Astrocyte (in vitro differentiated cells and primary cell): Measurements from ENCODE around the gene LENG1. TPM values are rescaled to one million over a fixed set of nuclear protein-coding genes. Genes with fewer than 3 reads are reported as not detected.
"Not testable (repeated sequence)": the region's sequence is repeated elsewhere in the genome, so short reads cannot be mapped to it uniquely, and the experiment has no call there.

Source experiments
- DNase-seq: peaks from one replicate; pipeline ENCODE4 v3.0.0-alpha.2; 2010; ENCODE audit warnings: low read depth
- FAIRE-seq: peaks from 2 replicates; lab custom pipeline; 2011; peaks lifted over from hg19 to GRCh38; lab: Jason Lieb, UNC
- H2AFZ ChIP-seq: 2 replicates; pipeline ENCODE4 v1.6.0; 2012; ENCODE audit warnings: low read depth, low read length, inconsistent platforms
- H3K27ac ChIP-seq: 2 replicates; pipeline ENCODE4 v1.5.1; 2011; ENCODE audit warnings: low read depth, low read length, inconsistent platforms
- H3K27me3 ChIP-seq: 2 replicates; pipeline ENCODE4 v1.6.0; 2011; ENCODE audit warnings: low read length, inconsistent platforms; ENCODE audit not compliant: insufficient read depth
- H3K36me3 ChIP-seq: 2 replicates; pipeline ENCODE4 v1.5.1; 2011; ENCODE audit warnings: low read length, inconsistent platforms; ENCODE audit not compliant: insufficient read depth
- H3K4me1 ChIP-seq: 2 replicates; pipeline ENCODE4 v1.5.1; 2011; ENCODE audit warnings: low read length, inconsistent platforms; ENCODE audit not compliant: insufficient read depth
- H3K4me2 ChIP-seq: 2 replicates; pipeline ENCODE4 v1.6.0; 2012; ENCODE audit warnings: low read length, inconsistent platforms
- H3K4me3 ChIP-seq: 2 replicates; pipeline ENCODE4 v1.5.1; 2011; ENCODE audit warnings: low read depth, mild to moderate bottlenecking, low read length, inconsistent platforms; ENCODE audit not compliant: insufficient read depth
- H3K79me2 ChIP-seq: 2 replicates; pipeline ENCODE4 v1.6.0; 2012; ENCODE audit warnings: mild to moderate bottlenecking, low read length, inconsistent platforms; ENCODE audit not compliant: insufficient read depth
- H3K9ac ChIP-seq: 2 replicates; pipeline ENCODE4 v1.6.0; 2012; ENCODE audit warnings: mild to moderate bottlenecking, low read length, inconsistent platforms
- H3K9me3 ChIP-seq: 2 replicates; pipeline ENCODE4 v1.5.1; 2012; ENCODE audit warnings: low read depth, mild to moderate bottlenecking, low read length, inconsistent platforms; ENCODE audit not compliant: insufficient read depth
- H4K20me1 ChIP-seq: 2 replicates; pipeline ENCODE4 v1.6.0; 2012; ENCODE audit warnings: low read length, inconsistent platforms; ENCODE audit not compliant: insufficient read depth
- H3K27ac Mint-ChIP-seq: one replicate; pipeline ENCODE4 v1.8.0; 2021; ENCODE audit warnings: mild to moderate bottlenecking, mixed read lengths; ENCODE audit not compliant: unreplicated experiment
- H3K27me3 Mint-ChIP-seq: one replicate; pipeline ENCODE4 v1.8.0; 2021; ENCODE audit warnings: low read depth, mixed read lengths; ENCODE audit not compliant: unreplicated experiment
- H3K36me3 Mint-ChIP-seq: one replicate; pipeline ENCODE4 v1.8.0; 2021; ENCODE audit warnings: low read depth, mixed read lengths; ENCODE audit not compliant: unreplicated experiment
- H3K4me1 Mint-ChIP-seq: one replicate; pipeline ENCODE4 v1.8.0; 2021; ENCODE audit warnings: low read depth, mixed read lengths; ENCODE audit not compliant: unreplicated experiment
- H3K4me3 Mint-ChIP-seq: one replicate; pipeline ENCODE4 v1.8.0; 2021; ENCODE audit warnings: mild to moderate bottlenecking, moderate library complexity, mixed read lengths; ENCODE audit not compliant: unreplicated experiment
- H3K9me3 Mint-ChIP-seq: one replicate; pipeline ENCODE4 v1.8.0; 2021; ENCODE audit warnings: mild to moderate bottlenecking, mixed read lengths; ENCODE audit not compliant: unreplicated experiment
- CTCF ChIP-seq: IDR thresholded peaks from 2 replicates; pipeline ENCODE4 v1.5.1; 2011; ENCODE audit warnings: low read depth, mild to moderate bottlenecking, inconsistent platforms, low read length, moderate library complexity; ENCODE audit not compliant: insufficient read depth
- EZH2 ChIP-seq: IDR thresholded peaks from 2 replicates; pipeline ENCODE4 v1.6.1; 2012; ENCODE audit warnings: mild to moderate bottlenecking, low read length, inconsistent platforms; ENCODE audit not compliant: insufficient read depth
- total RNA-seq: library from RNA; stranded (reverse); gene quantifications from 2 replicates; pipeline ENCODE4 v1.2.1, GENCODE V29; 2021

The LENG1 gene
- total RNA-seq, 1 donor from 2014 or later, result 4.8 TPM

- Mint-ChIP-seq H3K36me3 (peaks cover 12% of the 10 kb centered on the region), H3K4me1 (peaks cover 24% of the 10 kb centered on the region), H3K9me3 (no peaks in the 10 kb centered on the region), H3K27ac (peak overlapping the region; percentile 36), H3K27me3 (no peaks in the 10 kb centered on the region), H3K4me3 (peak overlapping the region; percentile 99)
- no peaks in the 10 kb centered on the region for H3K27me3 ChIP-seq
- H3K9ac ChIP-seq, result no peak overlapping the region
- no peak overlapping the region for H3K4me2 ChIP-seq
- peaks cover 35% of the 10 kb centered on the region for H4K20me1 ChIP-seq
- TF ChIP-seq EZH2, result no peak
- no peak for TF ChIP-seq CTCF
- no peak overlapping the region for H3K4me3 ChIP-seq
- H3K9me3 ChIP-seq, result no peaks in the 10 kb centered on the region
- H3K36me3 ChIP-seq, result peaks cover 22% of the 10 kb centered on the region
- no peak for DNase-seq
- H3K79me2 ChIP-seq, result peaks cover 43% of the 10 kb centered on the region
- no peak overlapping the region for H3K27ac ChIP-seq
- no peak for FAIRE-seq
- no peak overlapping the region for H2AFZ ChIP-seq
- peaks cover 26% of the 10 kb centered on the region for H3K4me1 ChIP-seq
Observed at GRCh38 chr19:54199401-54199800, 39.9 kb upstream of the LENG1 start.

GRCh38 chr19:54197121-54197520, 37.6 kb upstream of the LENG1 start:
- no peak for FAIRE-seq
- Histone ChIP-seq H3K36me3 (peaks cover 7% of the 10 kb centered on the region), H3K9me3 (no peaks in the 10 kb centered on the region), H3K27me3 (no peaks in the 10 kb centered on the region), H3K4me1 (peaks cover 11% of the 10 kb centered on the region), H3K4me3 (no peak overlapping the region), H2AFZ (no peak overlapping the region), H3K27ac (no peak overlapping the region), H4K20me1 (peaks cover 22% of the 10 kb centered on the region), H3K4me2 (no peak overlapping the region), H3K9ac (no peak overlapping the region), H3K79me2 (peaks cover 36% of the 10 kb centered on the region)
- Mint-ChIP-seq H3K4me1 (peaks cover 9% of the 10 kb centered on the region), H3K4me3 (no peak overlapping the region), H3K27ac (no peak overlapping the region), H3K36me3 (peaks cover 13% of the 10 kb centered on the region), H3K27me3 (no peaks in the 10 kb centered on the region), H3K9me3 (no peaks in the 10 kb centered on the region)
- no peak for DNase-seq
- TF ChIP-seq CTCF (no peak), EZH2 (no peak)

GRCh38 chr19:54196536-54196935, 37.0 kb upstream of the LENG1 start:
- Mint-ChIP-seq H3K36me3 (peaks cover 10% of the 10 kb centered on the region), H3K4me3 (no peak overlapping the region), H3K27me3 (no peaks in the 10 kb centered on the region), H3K27ac (no peak overlapping the region), H3K4me1 (peaks cover 7% of the 10 kb centered on the region), H3K9me3 (no peaks in the 10 kb centered on the region)
- no peak overlapping the region for H3K27ac ChIP-seq
- H3K4me2 ChIP-seq, result no peak overlapping the region
- H3K36me3 ChIP-seq, result peaks cover 4% of the 10 kb centered on the region
- H3K79me2 ChIP-seq, result peaks cover 36% of the 10 kb centered on the region
- no peak overlapping the region for H2AFZ ChIP-seq
- no peak overlapping the region for H3K4me3 ChIP-seq
- peaks cover 11% of the 10 kb centered on the region for H3K4me1 ChIP-seq
- no peaks in the 10 kb centered on the region for H3K27me3 ChIP-seq
- peaks cover 22% of the 10 kb centered on the region for H4K20me1 ChIP-seq
- H3K9ac ChIP-seq, result no peak overlapping the region
- H3K9me3 ChIP-seq, result no peaks in the 10 kb centered on the region
- TF ChIP-seq CTCF (no peak), EZH2 (no peak)
- FAIRE-seq (no peak), DNase-seq (no peak)

DNA sequence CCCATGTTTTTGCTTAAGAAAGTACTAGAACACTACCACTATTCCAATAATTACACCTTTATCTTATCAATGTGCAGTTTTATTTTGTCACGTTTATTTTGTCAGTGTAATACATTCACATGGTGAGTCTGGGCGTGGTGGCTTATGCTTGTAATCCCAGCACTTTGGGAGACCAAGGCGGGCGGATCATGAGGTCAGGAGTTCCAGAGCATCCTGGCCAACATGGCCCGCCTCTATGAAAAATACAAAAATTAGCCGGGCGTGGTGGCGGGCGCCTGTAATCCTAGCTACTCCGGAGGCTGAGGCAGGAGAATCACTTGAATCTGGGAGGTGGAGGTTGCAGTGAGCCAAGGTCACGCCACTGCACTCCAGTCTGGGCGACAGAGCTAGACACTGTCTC, 34.9 kb upstream of the LENG1 start:
- not testable (repeated sequence) for H3K9me3 Mint-ChIP-seq, H2AFZ ChIP-seq, H3K4me2 ChIP-seq, H3K27me3 ChIP-seq, H3K9me3 ChIP-seq, H3K36me3 Mint-ChIP-seq, H3K27ac Mint-ChIP-seq, FAIRE-seq, H3K4me3 Mint-ChIP-seq, H3K36me3 ChIP-seq, DNase-seq, H3K27ac ChIP-seq, H3K4me1 Mint-ChIP-seq, H3K9ac ChIP-seq, H3K27me3 Mint-ChIP-seq, H3K4me3 ChIP-seq, H3K4me1 ChIP-seq
- Histone ChIP-seq H3K79me2 (peaks cover 23% of the 10 kb centered on the region), H4K20me1 (peaks cover 16% of the 10 kb centered on the region)
